Lung microvascular endothelial cell (primary cell): ENCODE measurements around the gene PHF20. TPM values are rescaled to one million over a fixed set of nuclear protein-coding genes. Genes with fewer than 3 reads are reported as not detected.
"Not testable (repeated sequence)": the region's sequence is repeated elsewhere in the genome, so short reads cannot be mapped to it uniquely, and the experiment has no call there.

Experiments
- DNase-seq, 2 donors: peaks; one replicate each; pipeline versions ENCODE4 v3.0.0 to v3.0.0-alpha.2; 2010; ENCODE audit warnings: low read depth in 2 of 2
- total RNA-seq: library from RNA; depleted of rRNA; stranded (reverse); fragments of >200 nt; gene quantifications from 2 replicates; pipeline ENCODE4 v1.2.1, GENCODE V29; 2014

PHF20 gene
- total RNA-seq, 1 donor from 2014 or later = 20.6 TPM

- DNase-seq = no peak
Measured at GRCh38 chr20:35838205-35838604, 66.4 kb downstream of the PHF20 start.

- DNase-seq = no peak
Measured at GRCh38 chr20:35839904-35840303, 68.1 kb downstream of the PHF20 start.

GRCh38 chr20:35840421-35840820 lies 68.6 kb downstream of the PHF20 start:
- no peak for DNase-seq

DNA sequence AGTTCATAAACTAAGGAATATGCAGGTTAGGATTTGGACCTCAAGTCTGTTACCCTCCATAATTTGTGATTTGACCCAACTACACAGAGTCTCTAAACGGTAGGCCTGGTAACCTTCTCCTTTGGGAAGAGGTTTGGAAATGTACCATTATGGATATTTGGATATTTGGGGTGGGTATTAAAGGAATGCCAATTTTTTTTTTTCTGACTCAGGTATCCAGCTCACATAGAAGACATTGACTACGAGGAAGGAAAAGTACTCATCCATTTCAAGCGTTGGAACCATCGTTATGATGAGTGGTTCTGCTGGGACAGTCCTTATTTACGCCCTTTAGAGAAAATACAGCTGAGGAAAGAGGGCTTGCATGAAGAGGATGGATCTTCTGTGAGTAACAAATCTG lies 70.5 kb downstream of the PHF20 start:
- DNase-seq = no peak

GRCh38 chr20:35843894-35844293 lies 72.1 kb downstream of the PHF20 start:
- DNase-seq = not testable (repeated sequence)

GRCh38 chr20:35845561-35845960 lies 73.7 kb downstream of the PHF20 start:
- DNase-seq = no peak

GRCh38 chr20:35849706-35850105 lies 77.9 kb downstream of the PHF20 start:
- DNase-seq = peak in 1 of 2 donors; percentile 43

- DNase-seq = not testable (repeated sequence)
Measured at GRCh38 chr20:35851659-35852058, 79.8 kb downstream of the PHF20 start.

GRCh38 chr20:35854713-35855348 lies 83.0 kb downstream of the PHF20 start:
- no peak for DNase-seq

DNA sequence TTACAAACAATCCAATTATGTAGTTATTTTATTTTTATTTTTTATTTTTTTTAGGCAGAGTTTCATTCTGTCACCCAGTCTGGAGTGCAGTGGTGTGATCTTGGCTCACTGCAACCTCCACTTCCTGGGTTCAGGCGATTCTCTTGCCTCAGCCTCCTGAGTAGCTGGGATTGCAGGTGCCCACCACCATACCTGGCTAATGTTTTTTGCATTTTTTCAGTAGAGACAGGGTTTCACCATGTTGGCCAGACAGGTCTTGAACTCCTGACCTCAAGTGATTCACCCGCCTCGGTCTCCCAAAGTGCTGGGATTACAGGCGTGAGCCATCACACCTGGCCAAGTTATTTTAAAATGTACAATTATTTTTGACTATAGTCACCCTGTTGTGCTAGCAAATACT lies 83.8 kb downstream of the PHF20 start:
- not testable (repeated sequence) for DNase-seq

DNA sequence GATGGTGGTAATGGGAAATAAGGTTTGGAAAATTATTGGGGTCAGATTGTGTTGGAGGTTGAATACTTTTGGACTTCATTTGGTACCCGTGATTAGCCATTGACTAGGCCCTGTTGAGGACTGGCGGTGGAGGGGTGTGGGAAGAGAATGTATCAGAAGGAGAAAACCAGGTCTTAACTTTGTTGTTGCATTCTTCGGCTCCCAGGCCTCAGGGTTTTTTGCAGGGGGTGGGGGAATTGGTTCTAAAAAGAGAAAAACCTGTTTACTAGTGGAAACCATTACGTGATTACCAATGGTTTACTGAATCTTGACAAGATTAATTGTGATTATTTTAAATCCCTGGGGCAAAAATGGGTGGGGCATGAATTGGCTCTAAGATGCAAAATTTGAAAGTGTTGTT lies 85.1 kb downstream of the PHF20 start:
- no peak for DNase-seq

- no peak for DNase-seq
Measured at GRCh38 chr20:35866418-35867202, 94.8 kb downstream of the PHF20 start.

DNA sequence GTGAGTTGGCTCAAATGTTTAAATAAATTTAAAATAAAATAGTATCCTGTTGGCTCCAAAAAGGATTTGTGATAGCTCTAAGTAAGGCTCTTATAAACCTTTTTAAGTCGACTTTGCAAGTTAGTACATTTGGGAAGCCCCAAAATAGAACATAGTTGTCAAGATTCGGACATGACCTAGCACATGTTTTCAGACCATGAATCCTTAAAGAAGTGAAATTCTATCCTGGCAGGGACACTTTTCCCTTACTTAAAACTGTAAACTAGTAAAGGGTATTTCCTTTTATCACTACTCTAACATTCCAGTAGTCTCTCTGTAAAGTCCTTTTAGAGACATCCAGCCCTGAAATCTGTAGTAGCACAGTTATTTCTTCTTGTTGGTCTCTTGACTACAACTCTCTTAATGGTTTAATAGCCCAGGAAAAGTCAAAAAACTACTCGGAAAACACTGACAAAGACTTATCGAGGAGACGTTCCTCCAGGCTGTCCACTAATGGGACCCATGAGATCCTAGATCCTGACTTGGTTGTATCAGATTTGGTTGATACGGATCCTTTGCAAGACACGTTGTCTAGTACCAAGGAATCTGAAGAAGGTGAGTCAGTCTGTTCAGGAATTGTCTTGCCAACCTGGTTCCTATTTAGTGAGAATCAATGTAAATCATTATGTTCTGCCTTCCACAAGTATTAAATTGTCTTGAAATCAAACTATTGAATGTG lies 98.9 kb downstream of the PHF20 start:
- peak in 1 of 2 donors; percentile 28 for DNase-seq

DNA sequence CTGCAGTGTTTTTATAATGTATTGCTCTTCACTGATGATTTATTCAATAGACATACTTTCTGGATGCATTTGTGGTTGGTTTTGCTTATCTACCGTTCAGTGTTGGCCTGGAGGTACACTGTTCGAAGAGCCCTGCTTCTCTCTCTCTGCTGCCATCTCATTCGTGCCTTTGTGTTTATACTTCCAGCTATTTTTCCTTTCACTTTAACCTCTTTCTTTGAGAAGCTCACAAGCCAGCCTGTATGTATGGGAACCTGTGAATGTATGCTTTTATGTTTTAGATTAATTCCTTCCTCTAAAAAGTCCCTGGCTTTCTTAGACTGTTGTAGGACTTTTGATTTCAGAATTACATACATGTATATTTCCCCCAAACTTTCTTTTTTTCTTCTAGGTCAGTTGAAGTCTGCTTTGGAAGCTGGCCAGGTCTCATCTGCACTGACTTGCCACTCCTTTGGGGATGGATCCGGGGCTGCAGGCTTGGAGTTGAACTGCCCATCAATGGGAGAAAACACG lies 99.5 kb downstream of the PHF20 start:
- DNase-seq = peak; percentile 26 to 61

DNA sequence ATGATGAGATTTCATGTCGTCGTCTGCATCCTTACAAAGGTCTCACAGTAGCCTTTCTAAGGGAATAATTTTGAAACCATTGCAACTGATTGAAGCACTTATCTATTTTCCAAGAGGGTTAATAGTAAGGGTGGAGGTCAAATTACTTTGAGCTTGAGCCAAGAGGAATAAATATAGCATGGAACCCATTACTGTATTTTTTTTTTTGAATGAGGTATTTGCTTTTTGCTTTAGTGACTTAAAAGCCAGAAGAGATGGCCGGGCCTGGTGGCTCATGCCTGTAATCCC lies 104.2 kb downstream of the PHF20 start:
- DNase-seq = peak in 1 of 2 donors; percentile 20

- DNase-seq = no peak
Measured at GRCh38 chr20:35877611-35878010, 105.8 kb downstream of the PHF20 start.

DNA sequence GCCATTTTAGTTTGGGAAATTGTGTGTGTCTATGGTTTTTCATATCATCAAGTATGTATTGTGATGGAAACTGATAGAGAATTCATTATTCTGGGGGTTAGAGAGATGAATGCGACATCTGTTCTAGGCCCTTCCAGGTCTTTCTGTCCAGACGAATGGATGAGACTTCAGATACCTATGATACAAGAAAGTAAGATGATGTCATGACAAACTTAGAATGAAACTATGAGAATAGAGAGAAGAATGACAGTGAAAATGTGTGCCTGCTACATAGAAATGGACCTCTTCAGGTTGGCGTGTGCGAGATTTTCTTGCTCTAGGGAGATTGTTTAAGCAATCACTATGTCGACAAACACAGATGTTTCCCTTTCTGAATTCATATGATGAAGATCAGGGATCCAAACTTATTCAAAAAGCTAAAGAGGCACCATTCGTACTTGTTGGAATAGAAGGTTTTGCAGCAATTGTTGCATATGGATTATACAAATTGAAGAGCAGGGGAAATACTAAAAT lies 106.4 kb downstream of the PHF20 start:
- no peak for DNase-seq

- no peak for DNase-seq
Measured at GRCh38 chr20:35881676-35882075, 109.9 kb downstream of the PHF20 start.

DNA sequence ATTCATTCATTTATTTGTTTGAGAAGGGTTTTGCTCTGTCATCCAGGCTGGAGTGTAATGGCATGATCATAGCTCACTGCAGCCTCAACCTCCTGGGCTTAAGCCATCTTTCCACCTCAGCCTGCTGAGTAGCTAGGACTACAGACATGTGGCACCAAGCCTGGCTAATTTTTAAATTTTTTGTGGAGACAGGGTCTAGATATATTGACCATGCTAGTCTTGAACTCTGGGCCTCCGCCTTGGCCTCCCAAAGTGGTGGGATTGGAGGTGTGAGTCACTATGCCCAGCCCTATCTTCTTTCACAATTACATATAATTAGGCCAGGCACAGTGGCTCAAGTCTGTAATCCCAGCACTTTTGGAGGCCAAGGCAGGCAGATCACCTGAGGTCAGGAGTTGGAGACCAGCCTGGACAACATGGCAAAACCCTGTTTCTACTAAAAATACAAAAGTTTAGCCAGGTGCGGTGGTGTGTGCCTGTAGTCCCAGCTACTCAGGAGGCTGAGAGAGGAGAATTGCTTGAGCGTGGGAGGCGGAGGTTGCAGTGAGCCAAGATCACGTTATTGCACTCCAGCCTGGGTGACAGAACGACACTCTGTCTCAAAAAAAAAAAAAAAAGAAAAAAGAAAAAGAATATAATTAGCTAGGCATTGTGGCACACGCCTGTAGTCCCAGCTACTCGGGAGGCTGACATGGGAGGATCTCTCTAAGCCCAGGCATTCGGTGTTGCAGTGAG lies 110.8 kb downstream of the PHF20 start:
- DNase-seq = not testable (repeated sequence)

DNA sequence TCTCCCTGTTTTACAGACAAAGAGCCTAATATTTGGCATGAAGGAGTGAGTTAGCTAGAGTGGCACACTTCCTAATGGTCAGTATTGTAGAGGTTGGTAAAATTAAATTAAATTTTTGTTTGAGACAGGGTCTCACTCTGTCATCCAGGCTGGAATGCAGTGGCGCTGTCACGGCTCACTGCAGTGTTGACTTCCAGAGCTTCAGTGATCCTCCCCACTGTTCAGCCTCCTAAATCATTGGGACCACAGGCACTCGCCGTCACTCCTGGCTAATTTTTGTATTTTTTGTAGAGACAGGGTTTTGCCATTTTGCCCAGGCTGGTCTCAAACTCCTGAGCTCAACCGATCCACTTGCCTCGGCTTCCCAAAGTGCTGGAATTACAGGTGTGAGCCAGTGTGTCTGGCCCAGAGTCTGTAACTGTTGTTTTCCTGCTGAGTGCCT lies 111.5 kb downstream of the PHF20 start:
- DNase-seq = no peak

- peak; percentile 80 to 98 for DNase-seq
Measured at GRCh38 chr20:35883778-35884540, 112.1 kb downstream of the PHF20 start.
